Measurements from ENCODE around the gene ZDHHC11B.
"Not testable (repeated sequence)": the region's sequence is repeated elsewhere in the genome, so short reads cannot be mapped to it uniquely, and the experiment has no call there.

ZDHHC11B gene

GRCh38 chr5:753567-754142, 30.9 kb downstream of the ZDHHC11B start:
- H3K4me1 ChIP-seq (ENCODE audit: control insufficient read depth in 2 of 2, insufficient read depth in 1 of 2, low read depth in 1 of 2, low read length in 2 of 2): peaks cover 20 to 27% of the 10 kb centered on the region in 2 donors
- not testable (repeated sequence) for H2BK15ac ChIP-seq (ENCODE audit: low read length); H4K91ac ChIP-seq (ENCODE audit: low read depth, low read length, poor library complexity); DNase-seq (ENCODE audit: low spot score); H2BK12ac ChIP-seq (ENCODE audit: low read length); H2AK5ac ChIP-seq (ENCODE audit: low read depth, low read length); H3K4me3 ChIP-seq (ENCODE audit: low read length in 2 of 2); H3K27ac ChIP-seq (replicated peaks; ENCODE audit: low read length); H3K9me3 ChIP-seq (replicated peaks in 1 of 2; ENCODE audit: control insufficient read depth in 2 of 2, insufficient read depth in 1 of 2, low read depth in 1 of 2, low read length in 2 of 2); H3K36me3 ChIP-seq (replicated peaks in 1 of 2; ENCODE audit: control insufficient read depth in 2 of 2, insufficient read depth in 2 of 2, low read length in 2 of 2); H2BK5ac ChIP-seq (ENCODE audit: low read length); H2AFZ ChIP-seq (ENCODE audit: low read length); H3K27me3 ChIP-seq (ENCODE audit: control insufficient read depth in 3 of 3, insufficient read depth in 3 of 3, low read depth in 1 of 3, low read length in 3 of 3); H3K23ac ChIP-seq (ENCODE audit: low read depth, low read length, poor library complexity); H3K18ac ChIP-seq (ENCODE audit: low read length); H3K4me2 ChIP-seq (ENCODE audit: insufficient read depth, low read length, poor library complexity, severe bottlenecking); H2BK120ac ChIP-seq (ENCODE audit: low read depth, low read length); H4K8ac ChIP-seq (ENCODE audit: low read depth, low read length); H3K9ac ChIP-seq (ENCODE audit: low read depth, low read length, poor library complexity); H3K79me1 ChIP-seq (ENCODE audit: low read depth, low read length); H3K4ac ChIP-seq (ENCODE audit: low read length)
- peak overlapping the region; percentile 5 for H3K14ac ChIP-seq (ENCODE audit: low read length)
- no CpG with 5 or more reads among the region's 19 CpGs for WGBS, 2 donors (ENCODE audit: extremely low coverage in 2 of 2, insufficient read length in 2 of 2, insufficient replicate concordance in 1 of 2)

- H2AK5ac ChIP-seq (ENCODE audit: low read depth, low read length); H3K23ac ChIP-seq (ENCODE audit: low read depth, low read length, poor library complexity); H3K27me3 ChIP-seq (ENCODE audit: control insufficient read depth in 3 of 3, insufficient read depth in 3 of 3, low read depth in 1 of 3, low read length in 3 of 3); H3K4me2 ChIP-seq (ENCODE audit: insufficient read depth, low read length, poor library complexity, severe bottlenecking); H3K79me1 ChIP-seq (ENCODE audit: low read depth, low read length); H3K14ac ChIP-seq (ENCODE audit: low read length); H3K18ac ChIP-seq (ENCODE audit: low read length); H3K27ac ChIP-seq (replicated peaks; ENCODE audit: low read length); H3K9ac ChIP-seq (ENCODE audit: low read depth, low read length, poor library complexity); DNase-seq (ENCODE audit: low spot score); H2BK15ac ChIP-seq (ENCODE audit: low read length); H3K36me3 ChIP-seq (replicated peaks in 1 of 2; ENCODE audit: control insufficient read depth in 2 of 2, insufficient read depth in 2 of 2, low read length in 2 of 2); H4K8ac ChIP-seq (ENCODE audit: low read depth, low read length); H3K4ac ChIP-seq (ENCODE audit: low read length); H3K9me3 ChIP-seq (replicated peaks in 1 of 2; ENCODE audit: control insufficient read depth in 2 of 2, insufficient read depth in 1 of 2, low read depth in 1 of 2, low read length in 2 of 2); H3K4me3 ChIP-seq (ENCODE audit: low read length in 2 of 2); H2BK5ac ChIP-seq (ENCODE audit: low read length); H2BK120ac ChIP-seq (ENCODE audit: low read depth, low read length); H2AFZ ChIP-seq (ENCODE audit: low read length); H4K91ac ChIP-seq (ENCODE audit: low read depth, low read length, poor library complexity); H2BK12ac ChIP-seq (ENCODE audit: low read length): not testable (repeated sequence)
- WGBS, 2 donors (ENCODE audit: extremely low coverage in 2 of 2, insufficient read length in 2 of 2, insufficient replicate concordance in 1 of 2): no CpG with 5 or more reads among the region's 20 CpGs
- H3K4me1 ChIP-seq (ENCODE audit: control insufficient read depth in 2 of 2, insufficient read depth in 1 of 2, low read depth in 1 of 2, low read length in 2 of 2): peaks cover 10 to 16% of the 10 kb centered on the region in 2 donors
Observed at GRCh38 chr5:752532-753115, 31.9 kb downstream of the ZDHHC11B start.

GRCh38 chr5:751992-752391, 32.5 kb downstream of the ZDHHC11B start:
- WGBS, 2 donors (ENCODE audit: extremely low coverage in 2 of 2, insufficient read length in 2 of 2, insufficient replicate concordance in 1 of 2): no CpG with 5 or more reads among the region's 8 CpGs
- not testable (repeated sequence) for H2AFZ ChIP-seq (ENCODE audit: low read length); DNase-seq (ENCODE audit: low spot score); H3K4ac ChIP-seq (ENCODE audit: low read length); H3K4me3 ChIP-seq (ENCODE audit: low read length in 2 of 2); H3K23ac ChIP-seq (ENCODE audit: low read depth, low read length, poor library complexity); H2BK12ac ChIP-seq (ENCODE audit: low read length); H3K9ac ChIP-seq (ENCODE audit: low read depth, low read length, poor library complexity); H3K14ac ChIP-seq (ENCODE audit: low read length); H2BK120ac ChIP-seq (ENCODE audit: low read depth, low read length); H3K36me3 ChIP-seq (replicated peaks in 1 of 2; ENCODE audit: control insufficient read depth in 2 of 2, insufficient read depth in 2 of 2, low read length in 2 of 2); H4K91ac ChIP-seq (ENCODE audit: low read depth, low read length, poor library complexity); H2BK15ac ChIP-seq (ENCODE audit: low read length); H2BK5ac ChIP-seq (ENCODE audit: low read length); H3K4me2 ChIP-seq (ENCODE audit: insufficient read depth, low read length, poor library complexity, severe bottlenecking); H3K27me3 ChIP-seq (ENCODE audit: control insufficient read depth in 3 of 3, insufficient read depth in 3 of 3, low read depth in 1 of 3, low read length in 3 of 3); H4K8ac ChIP-seq (ENCODE audit: low read depth, low read length); H3K27ac ChIP-seq (replicated peaks; ENCODE audit: low read length); H3K18ac ChIP-seq (ENCODE audit: low read length); H3K9me3 ChIP-seq (replicated peaks in 1 of 2; ENCODE audit: control insufficient read depth in 2 of 2, insufficient read depth in 1 of 2, low read depth in 1 of 2, low read length in 2 of 2); H3K79me1 ChIP-seq (ENCODE audit: low read depth, low read length); H2AK5ac ChIP-seq (ENCODE audit: low read depth, low read length)
- peaks cover 4 to 10% of the 10 kb centered on the region in 2 donors for H3K4me1 ChIP-seq (ENCODE audit: control insufficient read depth in 2 of 2, insufficient read depth in 1 of 2, low read depth in 1 of 2, low read length in 2 of 2)

GRCh38 chr5:751496-751895, 33.0 kb downstream of the ZDHHC11B start:
- Histone ChIP-seq H2AFZ (ENCODE audit: low read length) (no peak overlapping the region), H3K23ac (ENCODE audit: low read depth, low read length, poor library complexity) (no peak overlapping the region), H2AK5ac (ENCODE audit: low read depth, low read length) (no peak overlapping the region), H2BK15ac (ENCODE audit: low read length) (no peak overlapping the region), H3K9me3 (replicated peaks in 1 of 2; ENCODE audit: control insufficient read depth in 2 of 2, insufficient read depth in 1 of 2, low read depth in 1 of 2, low read length in 2 of 2) (no peaks in the 10 kb centered on the region), H3K14ac (ENCODE audit: low read length) (no peak overlapping the region), H3K4me3 (ENCODE audit: low read length in 2 of 2) (no peak overlapping the region), H3K4ac (ENCODE audit: low read length) (no peak overlapping the region), H3K27me3 (ENCODE audit: control insufficient read depth in 3 of 3, insufficient read depth in 3 of 3, low read depth in 1 of 3, low read length in 3 of 3) (no peaks in the 10 kb centered on the region), H3K36me3 (replicated peaks in 1 of 2; ENCODE audit: control insufficient read depth in 2 of 2, insufficient read depth in 2 of 2, low read length in 2 of 2) (peaks cover 0 to 5% of the 10 kb centered on the region in 2 donors), H2BK12ac (ENCODE audit: low read length) (no peak overlapping the region), H4K8ac (ENCODE audit: low read depth, low read length) (no peak overlapping the region), H3K79me1 (ENCODE audit: low read depth, low read length) (no peaks in the 10 kb centered on the region), H3K18ac (ENCODE audit: low read length) (peak overlapping the region; percentile 80), H3K27ac (replicated peaks; ENCODE audit: low read length) (no peak overlapping the region), H2BK5ac (ENCODE audit: low read length) (no peak overlapping the region), H3K4me2 (ENCODE audit: insufficient read depth, low read length, poor library complexity, severe bottlenecking) (no peak overlapping the region), H3K4me1 (ENCODE audit: control insufficient read depth in 2 of 2, insufficient read depth in 1 of 2, low read depth in 1 of 2, low read length in 2 of 2) (peaks cover 0 to 5% of the 10 kb centered on the region in 2 donors), H3K9ac (ENCODE audit: low read depth, low read length, poor library complexity) (no peak overlapping the region), H4K91ac (ENCODE audit: low read depth, low read length, poor library complexity) (no peak overlapping the region), H2BK120ac (ENCODE audit: low read depth, low read length) (no peak overlapping the region)
- DNase-seq (ENCODE audit: low spot score): no peak
- WGBS, 2 donors (ENCODE audit: extremely low coverage in 2 of 2, insufficient read length in 2 of 2, insufficient replicate concordance in 1 of 2): no CpG with 5 or more reads among the region's 13 CpGs
